Prostate gland (tissue), 2 donors: ENCODE data around the gene NR3C1.

Experiments used
- POLR2AphosphoS5 ChIP-seq: sonication (generic); formaldehyde crosslinking; IDR thresholded peaks from one replicate; pipeline ENCODE4 v1.6.1; 2017; ENCODE audit warnings: antibody characterized with exemption
- TF ChIP-seq, protein P1 (sequence below), 4 experiments: fragments of 200-600 bp in 2 of 4; fragments of 450-650 bp in 2 of 4; sonication (generic) in 2 of 4; IDR thresholded peaks; 1 replicate in 3 of 4; 2 replicates in 1 of 4; pipeline ENCODE4 v1.5.1; 2016 to 2019; ENCODE audit warnings: antibody characterized with exemption in 4 of 4, mild to moderate bottlenecking in 2 of 4, moderate library complexity in 2 of 4

DNA sequence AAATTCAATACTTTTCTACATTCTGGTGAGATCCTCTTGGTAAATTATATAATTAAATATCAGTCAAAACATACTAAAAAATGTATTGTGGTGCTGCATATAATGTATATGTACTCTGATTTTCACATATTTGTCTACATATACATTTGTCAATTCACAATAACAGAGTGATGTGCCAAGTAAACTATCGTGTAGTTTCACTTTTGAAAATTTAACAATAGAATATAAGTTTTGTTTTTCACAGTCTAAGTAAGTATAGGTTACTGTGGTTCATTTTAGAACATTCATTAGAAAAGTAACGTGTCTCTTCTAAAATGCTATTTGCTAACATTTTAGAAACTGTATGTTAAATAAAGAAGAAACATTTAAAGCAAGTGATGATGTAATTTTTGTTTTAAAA lies 73.6 kb downstream of the NR3C1 start:
- TF ChIP-seq POLR2AphosphoS5, result no peak
- TF ChIP-seq, protein P1, sequence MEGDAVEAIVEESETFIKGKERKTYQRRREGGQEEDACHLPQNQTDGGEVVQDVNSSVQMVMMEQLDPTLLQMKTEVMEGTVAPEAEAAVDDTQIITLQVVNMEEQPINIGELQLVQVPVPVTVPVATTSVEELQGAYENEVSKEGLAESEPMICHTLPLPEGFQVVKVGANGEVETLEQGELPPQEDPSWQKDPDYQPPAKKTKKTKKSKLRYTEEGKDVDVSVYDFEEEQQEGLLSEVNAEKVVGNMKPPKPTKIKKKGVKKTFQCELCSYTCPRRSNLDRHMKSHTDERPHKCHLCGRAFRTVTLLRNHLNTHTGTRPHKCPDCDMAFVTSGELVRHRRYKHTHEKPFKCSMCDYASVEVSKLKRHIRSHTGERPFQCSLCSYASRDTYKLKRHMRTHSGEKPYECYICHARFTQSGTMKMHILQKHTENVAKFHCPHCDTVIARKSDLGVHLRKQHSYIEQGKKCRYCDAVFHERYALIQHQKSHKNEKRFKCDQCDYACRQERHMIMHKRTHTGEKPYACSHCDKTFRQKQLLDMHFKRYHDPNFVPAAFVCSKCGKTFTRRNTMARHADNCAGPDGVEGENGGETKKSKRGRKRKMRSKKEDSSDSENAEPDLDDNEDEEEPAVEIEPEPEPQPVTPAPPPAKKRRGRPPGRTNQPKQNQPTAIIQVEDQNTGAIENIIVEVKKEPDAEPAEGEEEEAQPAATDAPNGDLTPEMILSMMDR (IDR thresholded peaks at IDR 0.05), result no peak
